Panc1 (cell line): ENCODE results near the gene RXFP4. TPM values are rescaled to one million over a fixed set of nuclear protein-coding genes. Genes with fewer than 3 reads are reported as not detected.

Experiments used
- ATAC-seq: fragments of 200-7000 bp; cut with Tn5 transposase; 2 replicates; pipeline ENCODE4 v1.9.1; 2020; ENCODE audit warnings: mild to moderate bottlenecking, moderate library complexity
- BruUV-seq: library from RNA; stranded (reverse); fragments of 400-500 nt; replicated peaks from 2 replicates; lab custom pipeline; 2021; lab: Mats Ljungman, UMichigan
- CTCF ChIA-PET: fragments of 300-600 bp; sonication (Branson Sonifier 250); formaldehyde crosslinking; loops from one replicate; lab custom pipeline; 2022; ENCODE audit warnings: antibody characterized with exemption; lab: Charles Lee
- POLR2A ChIA-PET: fragments of 300-600 bp; sonication (Branson Sonifier 250); formaldehyde crosslinking; loops from one replicate; lab custom pipeline; 2022; ENCODE audit warnings: antibody characterized with exemption; lab: Charles Lee
- DNase-seq: peaks from one replicate; pipeline ENCODE4 v3.0.0-alpha.2; 2010; ENCODE audit warnings: low read depth, low spot score
- H3K27ac ChIP-seq: 2 replicates; pipeline ENCODE4 v1.5.1; 2011; ENCODE audit warnings: mild to moderate bottlenecking, low read length, inconsistent platforms
- H3K27me3 ChIP-seq: fragments of 200-500 bp; sonication (Bioruptor generic); 2 replicates; pipeline ENCODE4 v1.6.0; 2014; ENCODE audit warnings: low read length, inconsistent platforms; ENCODE audit not compliant: control insufficient read depth, insufficient read depth
- H3K36me3 ChIP-seq: fragments of 200-500 bp; sonication (Bioruptor generic); 2 replicates; pipeline ENCODE4 v1.5.1; 2014; ENCODE audit warnings: inconsistent platforms, mild to moderate bottlenecking, low read length, moderate library complexity; ENCODE audit not compliant: control insufficient read depth, insufficient read depth
- H3K4me1 ChIP-seq: 2 replicates; pipeline ENCODE4 v1.5.1; 2011; ENCODE audit warnings: inconsistent platforms, mild to moderate bottlenecking, low read length, moderate library complexity; ENCODE audit not compliant: control insufficient read depth, insufficient read depth
- H3K4me3 ChIP-seq, 2 experiments: 2 replicates each; pipeline ENCODE4 v1.5.1; 2011 to 2012; ENCODE audit warnings: low read depth in 2 of 2, low read length in 2 of 2, mild to moderate bottlenecking in 2 of 2, inconsistent platforms in 1 of 2, moderate library complexity in 1 of 2
- H3K9me3 ChIP-seq: fragments of 200-500 bp; sonication (Bioruptor generic); 2 replicates; pipeline ENCODE4 v1.5.1; 2014; ENCODE audit warnings: low read depth, mild to moderate bottlenecking, inconsistent platforms, low read length, moderate library complexity; ENCODE audit not compliant: control insufficient read depth, insufficient read depth
- CTCF ChIP-seq: fragments of 450-650 bp; IDR thresholded peaks from 2 replicates; pipeline ENCODE4 v1.5.1; 2017; ENCODE audit warnings: mild to moderate bottlenecking
- POLR2AphosphoS5 ChIP-seq: IDR thresholded peaks from 2 replicates; pipeline ENCODE4 v1.6.1; 2012; ENCODE audit warnings: mild to moderate bottlenecking, low read depth, low read length, moderate library complexity
- REST ChIP-seq, 2 experiments: IDR thresholded peaks; 2 replicates each; pipeline ENCODE4 v1.6.1; 2011 to 2012; ENCODE audit warnings: low read depth in 2 of 2, control low read depth in 1 of 2, low read length in 1 of 2, mild to moderate bottlenecking in 1 of 2, moderate library complexity in 1 of 2; ENCODE audit not compliant: insufficient read depth in 1 of 2
- SIN3A ChIP-seq: IDR thresholded peaks from 2 replicates; pipeline ENCODE4 v1.6.1; 2012; ENCODE audit warnings: low read depth, mild to moderate bottlenecking, low read length, moderate library complexity, borderline replicate concordance; ENCODE audit not compliant: insufficient read depth
- TCF7L2 ChIP-seq: IDR thresholded peaks from 2 replicates; pipeline ENCODE4 v1.6.1; 2011; ENCODE audit warnings: mild to moderate bottlenecking, low read depth, low read length, inconsistent platforms
- in situ Hi-C: cut with HindIII; loops from 2 replicates; pipeline ENCODE4 v1.10.0; 2016; ENCODE audit warnings: low sequenced_read_pairs, low pct_unique_long_range_greater_than_20kb
- intact Hi-C: fragments of 100-400 bp; cut with micrococcal nuclease; formaldehyde crosslinking; loops from one replicate; pipeline ENCODE4 v1.10.0; 2022; ENCODE audit not compliant: unreplicated experiment
- total RNA-seq: library from RNA; stranded (reverse); gene quantifications from one replicate; pipeline ENCODE4 v1.2.1, GENCODE V29; 2021; ENCODE audit not compliant: unreplicated experiment

The RXFP4 gene
- total RNA-seq, 1 experiment from 2014 or later = 8.0 TPM

GRCh38 chr1:155932081-155932480, 9.4 kb upstream of the RXFP4 start:
- Histone ChIP-seq H3K36me3 (peaks cover 44% of the 10 kb centered on the region), H3K4me1 (peaks cover 27% of the 10 kb centered on the region), H3K9me3 (no peaks in the 10 kb centered on the region), H3K27ac (0 out of 2 replicates have a peak overlapping the region, but pooled peaks have one; percentile 20), H3K27me3 (no peaks in the 10 kb centered on the region), H3K4me3 (peak overlapping the region; percentile 93 to 98)
- in situ Hi-C loops = no loop called here
- ATAC-seq = no peak
- DNase-seq = no peak
- intact Hi-C loops = no loop called here
- no peak for TF ChIP-seq SIN3A
- no peak for TF ChIP-seq CTCF
- TF ChIP-seq REST (IDR thresholded peaks at IDR 0.05; ENCODE audit: insufficient read depth in 1 of 2, low read depth in 2 of 2, low read length in 1 of 2) = no peak
- no peak for TF ChIP-seq POLR2AphosphoS5
- TF ChIP-seq TCF7L2 = no peak
- no TSS peak for BruUV-seq
- CTCF ChIA-PET = no interaction called here
- POLR2A ChIA-PET = interaction anchor here (0.6 kb wide), 2 partner anchors 11 to 802 kb away, joined by 3 to 15 read pairs; no protein-coding TSS in a partner anchor

- intact Hi-C loops = no loop called here
Observed at GRCh38 chr1:155932487-155932886, 9.0 kb upstream of the RXFP4 start.

More at GRCh38 chr1:155932487-155932886, 9.0 kb upstream of the RXFP4 start:
- Histone ChIP-seq H3K9me3 (no peaks in the 10 kb centered on the region), H3K4me3 (peak overlapping the region; percentile 93 to 98), H3K27me3 (no peaks in the 10 kb centered on the region), H3K4me1 (peaks cover 27% of the 10 kb centered on the region), H3K36me3 (peaks cover 41% of the 10 kb centered on the region), H3K27ac (0 out of 2 replicates have a peak overlapping the region, but pooled peaks have one; percentile 20)
- ATAC-seq (no peak), DNase-seq (no peak)
- in situ Hi-C loops = no loop called here
- BruUV-seq = no TSS peak
- TF ChIP-seq POLR2AphosphoS5 = no peak
- no peak for TF ChIP-seq SIN3A
- TF ChIP-seq CTCF = no peak
- no peak for TF ChIP-seq TCF7L2
- TF ChIP-seq REST (IDR thresholded peaks at IDR 0.05; ENCODE audit: insufficient read depth in 1 of 2, low read depth in 2 of 2, low read length in 1 of 2) = no peak
- ChIA-PET CTCF (no interaction called here), POLR2A (interaction anchor here (0.6 to 0.7 kb wide), 3 partner anchors 11 to 802 kb away, joined by 3 to 15 read pairs (median 5); no protein-coding TSS in a partner anchor)
